GM21825 (cell line): ENCODE measurements around the gene NMUR2.

Experiments
- ATAC-seq: cut with Tn5 transposase; IDR thresholded peaks from one replicate; pipeline ENCODE4 v1.9.1; 2021; ENCODE audit warnings: mild to moderate bottlenecking, moderate library complexity; ENCODE audit not compliant: unreplicated experiment

Gene NMUR2

GRCh38 chr5:152372875-152373274, 32.2 kb downstream of the NMUR2 start:
- no peak for ATAC-seq

- ATAC-seq, result no peak
Measured at GRCh38 chr5:152369298-152369697, 35.8 kb downstream of the NMUR2 start.

GRCh38 chr5:152367554-152367953, 37.5 kb downstream of the NMUR2 start:
- ATAC-seq, result no peak

- ATAC-seq, result no peak
Measured at GRCh38 chr5:152366716-152367115, 38.4 kb downstream of the NMUR2 start.

- no peak for ATAC-seq
Measured at GRCh38 chr5:152364899-152365298, 40.2 kb downstream of the NMUR2 start.

GRCh38 chr5:152364172-152364571, 40.9 kb downstream of the NMUR2 start:
- no peak for ATAC-seq

- no peak for ATAC-seq
Measured at GRCh38 chr5:152358861-152359568, 46.1 kb downstream of the NMUR2 start.

GRCh38 chr5:152356506-152356905, 48.6 kb downstream of the NMUR2 start:
- no peak for ATAC-seq

GRCh38 chr5:152355061-152355460, 50.0 kb downstream of the NMUR2 start:
- no peak for ATAC-seq

GRCh38 chr5:152353001-152353400, 52.1 kb downstream of the NMUR2 start:
- no peak for ATAC-seq

GRCh38 chr5:152349683-152350526, 55.2 kb downstream of the NMUR2 start:
- peak; percentile 79 for ATAC-seq
